Stimulated activated CD8-positive, alpha-beta memory T cell treated with anti-CD3 and anti-CD28 coated beads, Interleukin-12 subunit alpha, Interleukin-12 subunit beta, amount 100 ng/mL, for 24 hours (primary cell): ENCODE results near the gene RNASE8.
"Not testable (repeated sequence)": the region's sequence is repeated elsewhere in the genome, so short reads cannot be mapped to it uniquely, and the experiment has no call there.

Experiments used
- DNase-seq: peaks from one replicate; pipeline ENCODE4 v3.0.0-alpha.2; 2020; ENCODE audit errors: extremely low read depth

The RNASE8 gene

GRCh38 chr14:21029917-21030316, 27.7 kb upstream of the RNASE8 start, which contains the start of gene TPPP2:
TSS of gene TPPP2 (plus strand) at chr14:21030217. CDS start at chr14:21030582, 365 bp downstream.
- no peak for DNase-seq

- DNase-seq = no peak
These were observed 27.1 kb upstream of the RNASE8 start for GRCh38 chr14:21030531-21030930.

GRCh38 chr14:21032326-21033132, 25.1 kb upstream of the RNASE8 start:
- no peak for DNase-seq

- no peak for DNase-seq
These were observed 24.4 kb upstream of the RNASE8 start for GRCh38 chr14:21033133-21033698.

- DNase-seq = no peak
These were observed 22.9 kb upstream of the RNASE8 start, which contains the start of gene RNASE13 for GRCh38 chr14:21034707-21035106. TSS of gene RNASE13 (minus strand) at chr14:21034807. CDS start at chr14:21034288, 519 bp downstream.

GRCh38 chr14:21036751-21037150, 20.9 kb upstream of the RNASE8 start:
- no peak for DNase-seq

GRCh38 chr14:21037156-21037555, 20.5 kb upstream of the RNASE8 start:
- DNase-seq = no peak

- no peak for DNase-seq
These were observed 18.9 kb upstream of the RNASE8 start for GRCh38 chr14:21038441-21039422.

- no peak for DNase-seq
These were observed 17.8 kb upstream of the RNASE8 start for GRCh38 chr14:21039585-21040369.

GRCh38 chr14:21040370-21040925, 17.2 kb upstream of the RNASE8 start:
- no peak for DNase-seq

GRCh38 chr14:21040941-21041340, 16.7 kb upstream of the RNASE8 start:
- DNase-seq = not testable (repeated sequence)

GRCh38 chr14:21041676-21042433, 15.8 kb upstream of the RNASE8 start, which contains the start of gene RNASE7:
TSS of gene RNASE7 (plus strand) at chr14:21042362. CDS start at chr14:21042993, 631 bp downstream.
- no peak for DNase-seq

- DNase-seq = no peak
These were observed 14.7 kb upstream of the RNASE8 start for GRCh38 chr14:21042918-21043317.

- no peak for DNase-seq
These were observed 14.1 kb upstream of the RNASE8 start for GRCh38 chr14:21043387-21043973.

GRCh38 chr14:21043974-21044618, 13.5 kb upstream of the RNASE8 start:
- no peak for DNase-seq

GRCh38 chr14:21047378-21047781, 10.2 kb upstream of the RNASE8 start:
- no peak for DNase-seq

- DNase-seq = no peak
These were observed 9.0 kb upstream of the RNASE8 start for GRCh38 chr14:21048638-21049037.

GRCh38 chr14:21049271-21049673, 8.3 kb upstream of the RNASE8 start:
- no peak for DNase-seq

GRCh38 chr14:21050597-21050996, 7.0 kb upstream of the RNASE8 start:
- no peak for DNase-seq
